NCI-H774 (cell line): Measurements from ENCODE around the gene RNF43.
"Not testable (repeated sequence)": the region's sequence is repeated elsewhere in the genome, so short reads cannot be mapped to it uniquely, and the experiment has no call there.

Source experiments
- DNase-seq: peaks from one replicate; lab custom pipeline; 2025; lab: John Stamatoyannopoulos, UW

The RNF43 gene

GRCh38 chr17:58409432-58409831 is 7.9 kb downstream of the RNF43 start:
- DNase-seq = no peak

- no peak for DNase-seq
Observed at GRCh38 chr17:58403311-58403710, 14.0 kb downstream of the RNF43 start.

- DNase-seq = no peak
Observed at GRCh38 chr17:58402679-58403078, 14.7 kb downstream of the RNF43 start.

GRCh38 chr17:58402047-58402446 is 15.3 kb downstream of the RNF43 start:
- no peak for DNase-seq

GRCh38 chr17:58401287-58401686 is 16.0 kb downstream of the RNF43 start:
- DNase-seq = peak; percentile 39

- no peak for DNase-seq
Observed at GRCh38 chr17:58400826-58401225, 16.5 kb downstream of the RNF43 start.

GRCh38 chr17:58399974-58400373 is 17.4 kb downstream of the RNF43 start:
- no peak for DNase-seq

GRCh38 chr17:58398574-58399266 is 18.6 kb downstream of the RNF43 start:
- no peak for DNase-seq

GRCh38 chr17:58397421-58397820 is 19.9 kb downstream of the RNF43 start:
- not testable (repeated sequence) for DNase-seq

GRCh38 chr17:58396173-58396572 is 21.2 kb downstream of the RNF43 start:
- no peak for DNase-seq

GRCh38 chr17:58394534-58395223 is 22.7 kb downstream of the RNF43 start:
- DNase-seq = no peak

- DNase-seq = peak; percentile 88
Observed at GRCh38 chr17:58391302-58391984, 25.9 kb downstream of the RNF43 start.

GRCh38 chr17:58390884-58391283 is 26.4 kb downstream of the RNF43 start:
- no peak for DNase-seq

- no peak for DNase-seq
Observed at GRCh38 chr17:58388302-58389190, 28.8 kb downstream of the RNF43 start.

- DNase-seq = no peak
Observed at GRCh38 chr17:58387834-58388233, 29.5 kb downstream of the RNF43 start.

GRCh38 chr17:58386708-58387107 is 30.6 kb downstream of the RNF43 start:
- DNase-seq = no peak

GRCh38 chr17:58385359-58385899 is 31.9 kb downstream of the RNF43 start:
- no peak for DNase-seq

- no peak for DNase-seq
Observed at GRCh38 chr17:58384897-58385296, 32.4 kb downstream of the RNF43 start.

- DNase-seq = no peak
Observed at GRCh38 chr17:58383892-58384462, 33.4 kb downstream of the RNF43 start.

- DNase-seq = no peak
Observed at GRCh38 chr17:58382872-58383242, 34.5 kb downstream of the RNF43 start.

GRCh38 chr17:58382108-58382871 is 35.0 kb downstream of the RNF43 start:
- no peak for DNase-seq
